GM12801 (cell line): ENCODE measurements around the gene ARIH2.

Source experiments
- TF ChIP-seq, protein P1 (sequence below): IDR thresholded peaks from one replicate; pipeline ENCODE4 v1.5.1; 2011; ENCODE audit warnings: control low read depth; ENCODE audit not compliant: insufficient read length; ENCODE audit errors: extremely low read depth

Gene ARIH2

DNA sequence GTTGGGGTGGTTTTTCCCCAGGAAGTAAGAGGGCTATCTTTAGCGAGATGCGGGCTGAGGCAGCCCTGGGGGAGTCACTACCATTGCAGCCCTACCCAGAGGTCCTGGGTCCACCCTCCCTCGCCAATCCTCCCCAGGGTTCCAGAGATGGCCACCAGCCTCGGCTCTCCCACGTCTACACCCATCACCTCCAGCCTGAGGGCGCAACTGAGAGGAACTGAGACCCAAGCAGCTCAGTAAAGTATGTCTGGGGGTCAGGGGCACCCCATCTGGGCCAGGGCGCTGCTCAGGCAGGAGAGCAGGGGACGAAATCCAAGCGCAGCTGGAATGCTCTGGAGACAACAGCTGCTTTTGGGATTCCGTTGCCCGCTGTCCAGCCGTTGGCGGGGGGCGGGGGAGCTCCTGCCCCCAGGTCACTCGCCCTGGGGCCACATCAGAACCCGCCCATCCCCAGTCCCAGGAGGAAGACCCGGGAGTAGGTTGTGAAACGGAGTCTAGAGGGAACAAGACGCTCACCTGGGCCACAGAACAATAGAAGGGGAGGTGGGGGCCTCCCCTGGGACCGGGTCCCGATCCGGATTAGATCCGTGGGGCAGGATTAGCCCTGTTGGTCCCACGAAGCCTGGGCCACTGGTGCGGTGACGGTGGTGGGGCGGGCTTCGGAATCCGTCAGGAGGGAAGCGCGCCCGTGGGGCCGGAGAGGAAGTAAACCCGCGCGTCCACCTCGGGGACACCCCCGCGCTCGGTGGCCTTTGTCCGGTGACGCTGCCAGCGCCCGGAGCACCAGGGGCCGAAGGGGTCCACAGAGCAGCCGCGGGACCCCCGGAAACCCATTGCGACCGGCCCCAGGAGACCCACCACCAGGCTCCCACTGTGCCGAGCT lies 101.9 kb downstream of the ARIH2 start:
- TF ChIP-seq, protein P1, sequence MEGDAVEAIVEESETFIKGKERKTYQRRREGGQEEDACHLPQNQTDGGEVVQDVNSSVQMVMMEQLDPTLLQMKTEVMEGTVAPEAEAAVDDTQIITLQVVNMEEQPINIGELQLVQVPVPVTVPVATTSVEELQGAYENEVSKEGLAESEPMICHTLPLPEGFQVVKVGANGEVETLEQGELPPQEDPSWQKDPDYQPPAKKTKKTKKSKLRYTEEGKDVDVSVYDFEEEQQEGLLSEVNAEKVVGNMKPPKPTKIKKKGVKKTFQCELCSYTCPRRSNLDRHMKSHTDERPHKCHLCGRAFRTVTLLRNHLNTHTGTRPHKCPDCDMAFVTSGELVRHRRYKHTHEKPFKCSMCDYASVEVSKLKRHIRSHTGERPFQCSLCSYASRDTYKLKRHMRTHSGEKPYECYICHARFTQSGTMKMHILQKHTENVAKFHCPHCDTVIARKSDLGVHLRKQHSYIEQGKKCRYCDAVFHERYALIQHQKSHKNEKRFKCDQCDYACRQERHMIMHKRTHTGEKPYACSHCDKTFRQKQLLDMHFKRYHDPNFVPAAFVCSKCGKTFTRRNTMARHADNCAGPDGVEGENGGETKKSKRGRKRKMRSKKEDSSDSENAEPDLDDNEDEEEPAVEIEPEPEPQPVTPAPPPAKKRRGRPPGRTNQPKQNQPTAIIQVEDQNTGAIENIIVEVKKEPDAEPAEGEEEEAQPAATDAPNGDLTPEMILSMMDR: no peak

GRCh38 chr3:49021213-49021812 lies 102.7 kb downstream of the ARIH2 start:
- TF ChIP-seq, protein P1: no peak

DNA sequence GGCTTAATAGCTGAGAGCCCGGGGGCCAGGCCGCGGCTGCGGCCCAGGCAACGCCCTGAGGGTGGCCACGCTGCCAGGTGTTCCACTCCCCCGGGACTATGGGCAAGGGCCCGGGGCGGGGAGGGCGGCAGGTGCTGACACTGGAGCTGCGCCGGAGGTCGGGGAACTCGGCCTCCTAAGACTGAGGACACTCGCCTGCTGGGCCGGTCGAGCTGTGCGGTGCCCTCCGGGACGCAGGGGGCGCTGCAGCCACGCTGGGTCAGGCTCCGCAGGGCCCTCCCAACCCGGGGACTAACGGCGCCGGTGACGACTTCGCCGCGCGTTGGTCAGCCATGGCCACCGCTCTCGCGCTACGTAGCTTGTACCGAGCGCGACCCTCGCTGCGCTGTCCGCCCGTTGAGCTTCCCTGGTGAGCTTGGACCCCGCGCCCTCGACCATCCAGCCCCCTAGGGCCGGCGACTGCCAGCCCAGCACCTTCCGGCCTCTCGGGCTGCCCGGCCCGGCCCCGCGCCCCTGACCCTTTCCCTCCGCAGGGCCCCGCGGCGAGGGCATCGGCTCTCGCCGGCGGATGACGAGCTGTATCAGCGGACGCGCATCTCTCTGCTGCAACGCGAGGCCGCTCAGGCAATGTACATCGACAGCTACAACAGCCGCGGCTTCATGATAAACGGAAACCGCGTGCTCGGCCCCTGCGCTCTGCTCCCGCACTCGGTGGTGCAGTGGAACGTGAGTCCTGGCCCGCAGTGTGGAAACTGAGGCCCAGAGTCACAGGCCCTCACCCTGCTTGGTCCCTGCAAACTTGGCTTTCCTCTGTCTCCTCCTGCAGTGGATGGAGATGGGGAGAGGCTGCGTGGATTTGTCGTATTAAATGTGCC lies 103.4 kb downstream of the ARIH2 start, which contains the start of gene NDUFAF3:
Gene NDUFAF3, plus strand, starts transcription at position 309 of the 875 bp plus-strand sequence. Its CDS starts 24 bp downstream, at position 333.
- TF ChIP-seq, protein P1: no peak

DNA sequence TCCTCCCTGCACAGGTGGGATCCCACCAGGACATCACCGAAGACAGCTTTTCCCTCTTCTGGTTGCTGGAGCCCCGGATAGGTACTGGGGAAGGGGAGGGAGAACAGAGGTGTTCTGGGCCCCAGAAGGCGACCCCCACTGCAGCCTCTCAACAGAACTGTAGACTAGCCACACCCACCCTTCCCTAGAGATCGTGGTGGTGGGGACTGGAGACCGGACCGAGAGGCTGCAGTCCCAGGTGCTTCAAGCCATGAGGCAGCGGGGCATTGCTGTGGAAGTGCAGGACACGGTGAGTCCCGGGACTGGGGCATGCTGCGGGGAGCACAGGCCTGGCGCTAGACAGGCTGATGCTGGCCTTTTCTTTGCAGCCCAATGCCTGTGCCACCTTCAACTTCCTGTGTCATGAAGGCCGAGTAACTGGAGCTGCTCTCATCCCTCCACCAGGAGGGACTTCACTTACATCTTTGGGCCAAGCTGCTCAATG lies 104.1 kb downstream of the ARIH2 start:
- TF ChIP-seq, protein P1: no peak

DNA sequence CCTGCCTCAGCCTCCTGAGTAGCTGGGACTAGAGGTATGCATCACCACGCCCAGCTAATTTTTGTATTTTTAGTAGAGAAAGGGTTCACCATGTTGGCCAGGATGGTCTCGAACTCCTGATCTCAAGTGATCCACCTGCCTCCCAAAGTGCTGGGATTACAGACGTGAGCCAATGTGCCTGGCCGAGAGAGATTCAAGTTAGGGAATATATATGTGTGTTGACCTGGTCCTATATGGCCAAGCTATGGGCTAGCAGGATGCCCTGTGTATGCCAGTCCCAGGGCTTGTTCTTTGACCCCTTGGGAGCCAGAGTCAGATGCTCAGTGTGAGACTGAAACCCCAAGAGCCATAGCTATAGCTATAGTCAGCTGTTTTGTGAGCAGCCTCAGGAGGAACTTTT lies 105.1 kb downstream of the ARIH2 start:
- TF ChIP-seq, protein P1: no peak

- TF ChIP-seq, protein P1: no peak
Measured at GRCh38 chr3:49024449-49024848, 105.8 kb downstream of the ARIH2 start.
